Gastroesophageal sphincter (tissue), 4 donors: Measurements from ENCODE around the gene VPS37D. TPM values are rescaled to one million over a fixed set of nuclear protein-coding genes. Genes with fewer than 3 reads are reported as not detected.
"Not testable (repeated sequence)": the region's sequence is repeated elsewhere in the genome, so short reads cannot be mapped to it uniquely, and the experiment has no call there.

Source experiments
- ATAC-seq: fragments of 150-250 bp; one replicate; pipeline ENCODE4 v1.9.1; 2016; ENCODE audit warnings: mild to moderate bottlenecking, moderate library complexity
- H3K27ac ChIP-seq, 4 donors: fragments of 200-600 bp; sonication (generic) in 3 of 4; 1 replicate in 3 of 4; 2 replicates in 1 of 4; pipeline ENCODE4 v1.5.1; 2016 to 2019
- H3K27me3 ChIP-seq: fragments of 200-600 bp; sonication (generic); one replicate; pipeline ENCODE4 v1.5.1; 2019
- H3K36me3 ChIP-seq, 2 donors: fragments of 200-600 bp; sonication (generic); one replicate each; pipeline ENCODE4 v1.5.1; 2019; ENCODE audit warnings: control low read depth in 1 of 2
- H3K4me1 ChIP-seq, 3 donors: fragments of 200-600 bp; sonication (generic); 1 replicate in 2 of 3; 2 replicates in 1 of 3; pipeline ENCODE4 v1.5.1; 2016 to 2019; ENCODE audit warnings: control low read depth in 2 of 3
- H3K4me3 ChIP-seq, 2 donors: fragments of 200-600 bp; sonication (generic); one replicate each; pipeline ENCODE4 v1.5.1; 2019; ENCODE audit warnings: mild to moderate bottlenecking in 1 of 2, moderate library complexity in 1 of 2
- H3K9me3 ChIP-seq, 3 donors: fragments of 200-600 bp; sonication (generic); one replicate each; pipeline ENCODE4 v1.5.1; 2017 to 2019; ENCODE audit warnings: control low read depth in 2 of 3
- EP300 ChIP-seq: sonication (generic); formaldehyde crosslinking; IDR thresholded peaks from one replicate; pipeline ENCODE4 v1.6.1; 2017; ENCODE audit warnings: antibody characterized with exemption, mild to moderate bottlenecking
- POLR2A ChIP-seq, 2 donors: fragments of 450-650 bp; IDR thresholded peaks; one replicate each; pipeline ENCODE4 v1.6.1; 2017; ENCODE audit warnings: antibody characterized with exemption in 2 of 2, mild to moderate bottlenecking in 2 of 2, moderate library complexity in 1 of 2
- POLR2AphosphoS5 ChIP-seq: sonication (generic); formaldehyde crosslinking; IDR thresholded peaks from one replicate; pipeline ENCODE4 v1.6.1; 2017; ENCODE audit warnings: antibody characterized with exemption
- WGBS, 2 donors: methylation state at CpG; one replicate each; pipeline ENCODE4 v1.1.5; 2018; ENCODE audit warnings: low coverage in 1 of 2; 5-methylcytosine and 5-hydroxymethylcytosine counted together
- total RNA-seq, 4 donors: library from RNA; depleted of rRNA; stranded (reverse); fragments of >200 nt; gene quantifications; one replicate each; pipeline ENCODE4 v1.1.0, GENCODE V29; 2016
- TF ChIP-seq, protein P1 (sequence below), 4 experiments: fragments of 200-600 bp in 2 of 4; fragments of 450-650 bp in 2 of 4; sonication (generic) in 1 of 4; IDR thresholded peaks; one replicate each; pipeline ENCODE4 v1.5.1; 2017 to 2019; ENCODE audit warnings: antibody characterized with exemption in 4 of 4, mild to moderate bottlenecking in 2 of 4, moderate library complexity in 2 of 4

The VPS37D gene
- total RNA-seq, 4 donors from 2014 or later: 2.6 to 7.0 (median 3.2) TPM

DNA sequence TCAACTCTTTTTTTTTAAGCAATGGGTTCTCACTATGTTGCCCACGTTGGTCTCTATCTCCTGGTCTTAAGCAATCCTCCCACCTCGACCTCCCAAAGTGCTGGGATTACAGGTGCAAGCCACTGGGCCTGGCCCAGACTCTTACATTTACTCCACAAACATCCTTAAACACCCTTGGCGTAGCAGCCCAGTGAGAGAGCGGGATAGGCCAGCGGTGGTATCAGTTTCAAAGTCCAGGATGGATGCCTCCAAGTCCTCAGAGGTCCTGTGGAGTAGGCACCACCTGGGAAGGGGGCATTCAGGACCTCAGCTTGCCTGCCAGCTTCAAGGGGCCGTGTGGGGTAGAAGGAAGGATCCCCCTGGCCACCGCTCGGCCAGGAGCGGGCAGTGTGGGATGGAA is 18.1 kb upstream of the VPS37D start:
- no peak for ATAC-seq

DNA sequence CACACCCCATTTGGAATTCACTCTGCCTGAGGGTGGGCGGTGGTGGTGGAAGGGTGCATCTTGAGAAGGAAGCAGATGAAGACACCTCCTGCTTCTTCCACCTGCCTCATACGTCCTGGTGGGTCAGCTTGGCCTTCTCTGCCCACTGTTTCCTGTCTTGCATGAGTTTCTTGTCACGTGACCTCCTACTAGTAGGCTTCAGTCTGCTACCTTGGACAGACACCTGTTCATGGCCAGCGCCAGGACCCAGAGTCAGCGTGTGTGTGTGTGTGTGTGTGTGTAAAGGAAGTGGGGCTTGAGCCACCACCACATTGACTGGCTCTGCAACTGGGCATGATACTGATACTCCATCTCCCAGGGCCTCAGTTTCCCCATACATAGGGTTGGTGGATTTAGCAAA is 17.1 kb upstream of the VPS37D start:
- 60 to 66% methylated on average over 3 to 4 of the region's 5 CpGs for WGBS, 2 donors
- H3K27ac ChIP-seq: no peak overlapping the region
- peaks cover 0 to 11% (median 3%) of the 10 kb centered on the region in 3 donors for H3K4me1 ChIP-seq
- H3K36me3 ChIP-seq: no peaks in the 10 kb centered on the region
- ATAC-seq: no peak
- TF ChIP-seq, protein P1, sequence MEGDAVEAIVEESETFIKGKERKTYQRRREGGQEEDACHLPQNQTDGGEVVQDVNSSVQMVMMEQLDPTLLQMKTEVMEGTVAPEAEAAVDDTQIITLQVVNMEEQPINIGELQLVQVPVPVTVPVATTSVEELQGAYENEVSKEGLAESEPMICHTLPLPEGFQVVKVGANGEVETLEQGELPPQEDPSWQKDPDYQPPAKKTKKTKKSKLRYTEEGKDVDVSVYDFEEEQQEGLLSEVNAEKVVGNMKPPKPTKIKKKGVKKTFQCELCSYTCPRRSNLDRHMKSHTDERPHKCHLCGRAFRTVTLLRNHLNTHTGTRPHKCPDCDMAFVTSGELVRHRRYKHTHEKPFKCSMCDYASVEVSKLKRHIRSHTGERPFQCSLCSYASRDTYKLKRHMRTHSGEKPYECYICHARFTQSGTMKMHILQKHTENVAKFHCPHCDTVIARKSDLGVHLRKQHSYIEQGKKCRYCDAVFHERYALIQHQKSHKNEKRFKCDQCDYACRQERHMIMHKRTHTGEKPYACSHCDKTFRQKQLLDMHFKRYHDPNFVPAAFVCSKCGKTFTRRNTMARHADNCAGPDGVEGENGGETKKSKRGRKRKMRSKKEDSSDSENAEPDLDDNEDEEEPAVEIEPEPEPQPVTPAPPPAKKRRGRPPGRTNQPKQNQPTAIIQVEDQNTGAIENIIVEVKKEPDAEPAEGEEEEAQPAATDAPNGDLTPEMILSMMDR (IDR thresholded peaks at IDR 0.05): no peak
- TF ChIP-seq EP300 (no peak), POLR2A (IDR thresholded peaks at IDR 0.05) (no peak), POLR2AphosphoS5 (no peak)
- H3K9me3 ChIP-seq: no peaks in the 10 kb centered on the region
- peaks cover 73% of the 10 kb centered on the region for H3K27me3 ChIP-seq
- no peak overlapping the region for H3K4me3 ChIP-seq

More for the DNA sequence above, 18.1 kb upstream of the VPS37D start:
- H3K36me3 ChIP-seq: no peaks in the 10 kb centered on the region
- TF ChIP-seq EP300 (no peak), POLR2A (IDR thresholded peaks at IDR 0.05) (no peak), POLR2AphosphoS5 (no peak)
- TF ChIP-seq, protein P1 (IDR thresholded peaks at IDR 0.05): no peak
- H3K4me3 ChIP-seq: no peak overlapping the region
- no peak overlapping the region for H3K27ac ChIP-seq
- H3K27me3 ChIP-seq: peaks cover 82% of the 10 kb centered on the region
- WGBS, 2 donors: 0 to 20% methylated on average over 1 of the region's 9 CpGs
- peaks cover 0 to 11% (median 3%) of the 10 kb centered on the region in 3 donors for H3K4me1 ChIP-seq
- H3K9me3 ChIP-seq: no peaks in the 10 kb centered on the region

DNA sequence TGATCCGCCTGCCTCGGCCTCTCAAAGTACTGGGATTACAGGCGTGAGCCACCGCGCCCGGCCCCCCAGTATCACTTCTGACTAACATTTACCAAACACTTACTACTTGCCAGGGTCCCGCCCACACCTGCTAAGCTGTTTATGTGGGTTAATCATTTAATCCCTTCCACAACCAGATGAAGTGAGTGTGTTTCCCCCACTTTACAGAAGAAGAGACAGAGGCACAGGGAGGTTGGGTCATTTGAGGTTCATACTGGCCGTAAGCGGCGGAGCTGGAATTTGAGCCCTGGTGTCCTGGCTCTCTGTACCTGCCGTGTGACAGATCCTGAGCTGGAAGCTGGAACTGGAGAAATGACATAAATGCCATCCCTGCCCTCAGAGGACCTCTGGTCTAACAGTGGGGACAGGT is 15.1 kb upstream of the VPS37D start:
- ATAC-seq: no peak
- H3K27me3 ChIP-seq: peaks cover 53% of the 10 kb centered on the region
- H3K9me3 ChIP-seq: no peaks in the 10 kb centered on the region
- no peak overlapping the region for H3K4me3 ChIP-seq
- 71% methylated on average over 4 of the region's 11 CpGs; no CpG with 5 or more reads in 1 of the 2 donors for WGBS, 2 donors
- H3K36me3 ChIP-seq: no peaks in the 10 kb centered on the region
- H3K4me1 ChIP-seq: peaks cover 0 to 8% (median 3%) of the 10 kb centered on the region in 3 donors
- TF ChIP-seq, protein P1 (IDR thresholded peaks at IDR 0.05): no peak
- TF ChIP-seq EP300 (no peak), POLR2A (IDR thresholded peaks at IDR 0.05) (no peak), POLR2AphosphoS5 (no peak)
- H3K27ac ChIP-seq: no peak overlapping the region

DNA sequence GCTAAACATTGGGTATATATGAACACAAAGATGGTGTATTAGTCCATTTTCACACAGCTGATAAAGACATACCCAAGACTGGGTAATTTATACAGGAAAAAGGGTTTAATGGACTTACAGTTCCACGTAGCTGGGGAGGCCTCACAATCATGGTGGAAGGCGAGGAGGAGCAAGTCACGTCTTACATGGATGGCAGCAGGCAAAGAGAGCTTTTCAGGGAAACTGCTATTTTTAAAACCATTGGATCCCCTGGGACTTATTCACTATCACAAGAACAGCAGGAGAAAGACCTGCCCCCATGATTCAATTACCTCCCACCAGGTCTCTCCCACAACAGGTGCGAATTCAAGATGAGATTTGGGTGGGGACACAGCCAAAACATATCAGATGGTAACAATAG is 12.3 kb upstream of the VPS37D start:
- H3K27ac ChIP-seq, H3K4me3 ChIP-seq, H3K9me3 ChIP-seq, H3K36me3 ChIP-seq, H3K4me1 ChIP-seq, ATAC-seq: not testable (repeated sequence)
- H3K27me3 ChIP-seq: peaks cover 30% of the 10 kb centered on the region
- WGBS, 2 donors: 76 to 79% methylated on average over 4 of the region's 4 CpGs

DNA sequence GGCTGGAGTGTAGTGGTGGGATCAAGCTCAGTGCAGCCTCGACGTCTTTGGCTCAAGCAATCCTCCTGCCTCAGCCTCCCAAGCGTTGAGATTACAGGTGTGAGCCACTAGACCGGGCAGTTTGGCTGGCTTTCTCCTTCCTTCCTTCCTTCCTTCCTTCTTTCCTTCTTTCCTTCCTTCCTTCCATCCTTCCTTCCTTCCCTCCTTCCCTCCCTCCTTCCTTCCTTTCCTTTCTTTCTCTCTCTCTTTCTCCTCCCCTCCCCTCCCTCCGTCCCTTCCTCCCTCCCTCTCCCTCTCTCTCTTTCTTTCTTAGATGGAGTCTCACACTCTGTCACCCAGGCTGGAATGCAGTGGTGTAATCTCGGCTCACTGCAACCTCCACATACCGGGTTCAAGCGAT is 7.6 kb upstream of the VPS37D start:
- ATAC-seq: no peak
- Histone ChIP-seq H3K9me3 (peaks cover 0 to 7% (median 0%) of the 10 kb centered on the region in 3 donors), H3K36me3 (no peaks in the 10 kb centered on the region), H3K27ac (no peak overlapping the region), H3K4me3 (no peak overlapping the region), H3K27me3 (peaks cover 21% of the 10 kb centered on the region), H3K4me1 (no peaks in the 10 kb centered on the region)
- 65 to 86% methylated on average over 4 to 8 of the region's 8 CpGs for WGBS, 2 donors
- TF ChIP-seq, protein P1 (IDR thresholded peaks at IDR 0.05): no peak
- TF ChIP-seq POLR2AphosphoS5 (no peak), EP300 (no peak), POLR2A (IDR thresholded peaks at IDR 0.05) (no peak)

DNA sequence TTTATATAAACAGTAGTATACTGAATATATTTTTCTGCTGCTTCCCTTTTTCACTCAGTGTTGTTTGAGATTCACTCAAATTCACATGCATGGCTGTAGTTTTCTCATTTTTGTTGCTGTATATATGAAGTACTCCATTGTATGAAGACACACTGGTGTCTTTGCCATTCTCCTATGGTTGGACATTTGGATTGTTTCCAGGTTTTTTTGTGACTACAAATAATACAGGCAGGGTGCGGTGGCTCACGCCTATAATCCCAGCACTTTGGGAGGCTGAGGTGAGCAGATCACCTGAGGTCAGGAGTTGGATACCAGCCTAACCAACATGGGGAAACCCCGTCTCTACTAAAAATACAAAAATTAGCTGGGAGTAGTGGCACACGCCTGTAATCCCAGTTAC is 7.0 kb upstream of the VPS37D start:
- not testable (repeated sequence) for H3K4me1 ChIP-seq, H3K9me3 ChIP-seq, H3K4me3 ChIP-seq, ATAC-seq, H3K36me3 ChIP-seq, H3K27ac ChIP-seq
- WGBS, 2 donors: 51 to 76% methylated on average over 2 to 4 of the region's 4 CpGs
- H3K27me3 ChIP-seq: peaks cover 21% of the 10 kb centered on the region
